Epithelial cell of umbilical artery (primary cell): Measurements from ENCODE around the gene ST3GAL5. TPM values are rescaled to one million over a fixed set of nuclear protein-coding genes. Genes with fewer than 3 reads are reported as not detected.

Experiments used
- total RNA-seq: library from RNA; depleted of rRNA; stranded (reverse); fragments of >200 nt; gene quantifications from 2 replicates; pipeline ENCODE4 v1.2.3, GENCODE V29; 2014

Gene ST3GAL5
- total RNA-seq: 13.3 and 33.1 TPM in 2 replicates

DNA sequence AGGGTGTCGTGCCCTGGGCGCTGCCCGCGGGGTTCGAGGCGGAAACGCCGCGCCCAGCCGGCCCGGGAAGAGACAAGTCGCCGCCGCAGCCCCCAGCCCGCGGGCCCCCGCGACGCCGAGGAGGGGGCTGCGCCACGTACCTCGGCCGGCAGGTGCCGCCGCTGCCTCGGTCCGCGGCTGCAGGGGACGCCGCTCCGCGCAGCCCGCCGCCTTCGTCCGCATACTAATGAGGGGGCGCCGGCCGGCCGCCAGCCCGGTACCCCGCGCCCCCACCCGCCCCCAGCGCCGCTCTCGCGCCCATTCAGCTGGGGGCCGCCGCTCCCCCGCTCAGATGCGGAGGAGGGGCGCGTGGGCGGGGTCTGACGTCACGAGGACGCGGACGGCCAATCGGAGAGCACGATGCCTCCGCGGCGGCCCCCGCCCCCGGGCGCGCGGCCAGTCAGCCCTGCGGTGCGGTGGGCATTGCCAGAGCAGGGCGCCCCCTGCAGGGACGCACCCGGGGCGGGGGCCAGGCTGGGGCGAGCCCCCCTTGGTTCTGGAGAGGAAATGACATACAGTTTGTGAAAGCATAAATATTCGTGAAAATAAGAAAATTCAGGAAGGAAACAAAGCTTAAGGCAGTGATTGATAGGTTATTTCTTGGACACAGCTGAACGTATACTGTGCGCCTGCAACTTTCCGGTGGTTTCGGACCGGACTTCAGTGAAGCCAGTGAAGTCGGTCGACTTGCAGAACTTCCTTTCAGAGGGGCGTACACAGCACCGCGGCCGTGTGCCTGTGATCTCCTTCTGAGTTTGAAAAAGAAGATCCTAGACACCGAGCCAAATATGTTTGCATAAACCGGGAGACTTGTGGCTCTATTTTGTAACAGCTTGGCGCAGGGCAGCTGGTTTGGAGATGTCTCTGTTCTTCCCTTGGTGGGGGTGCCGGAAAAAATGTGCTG, at the start of gene ST3GAL5:
TSS of gene ST3GAL5 (minus strand) at position 307 of the 943 bp plus-strand sequence. CDS start at position 222, 85 bp downstream.

Other genes starting within 250 kb of the ST3GAL5 start
- gene SFTPB, start 220.8 kb downstream of the ST3GAL5 start, total RNA-seq: not detected in 2 replicates
- gene GNLY, start 194.6 kb downstream of the ST3GAL5 start, total RNA-seq: not detected in 2 replicates
- gene ATOH8, start 135.0 kb downstream of the ST3GAL5 start, total RNA-seq: 4.0 and 5.8 TPM in 2 replicates
- 10.1 and 31.3 TPM in 2 replicates for gene POLR1A, start 216.9 kb upstream of the ST3GAL5 start, total RNA-seq
- 52.9 and 145 TPM in 2 replicates for gene PTCD3, start 217.2 kb upstream of the ST3GAL5 start, total RNA-seq